ENCODE measurements around the gene CLCN7. TPM values are rescaled to one million over a fixed set of nuclear protein-coding genes. Genes with fewer than 3 reads are reported as not detected.

The CLCN7 gene
- total RNA-seq, 2 donors from 2014 or later = 42.4 to 61.5 TPM

- DNase-seq = peak; percentile 86
- H3K4me3 ChIP-seq = peak within 1 kb of the TSS; percentile 91
- TF ChIP-seq CTCF (IDR thresholded peaks at IDR 0.05) = no peak
- H3K4me1 ChIP-seq = peaks cover 8% of the 10 kb centered on the region
- H3K27me3 ChIP-seq = no peaks in the 10 kb centered on the region
- no peaks in the 10 kb centered on the region for H3K36me3 ChIP-seq
- H3K9ac ChIP-seq (ENCODE audit: low read depth in 2 of 2, low read length in 2 of 2) = peak within 1 kb of the TSS; percentile 73 to 91
- H3K9me3 ChIP-seq = no peaks in the 10 kb centered on the region
- intact Hi-C loops (cut with DNase I) = loop anchor here (10.0 kb wide), 1 partner anchor 122 kb away; the partner anchor contains the start of genes CRAMP1 and IFT140
- H3K27ac ChIP-seq = peak within 1 kb of the TSS; percentile 73
Observed at GRCh38 chr16:1492923-1493745, 18.3 kb upstream of the CLCN7 start, which contains the start of gene TELO2. TELO2 (plus strand) TSS chr16:1493360; CDS start chr16:1494282, 922 bp downstream.

- H3K27me3 ChIP-seq = no peaks in the 10 kb centered on the region
- peaks cover 8% of the 10 kb centered on the region for H3K4me1 ChIP-seq
- H3K36me3 ChIP-seq = no peaks in the 10 kb centered on the region
- H3K9ac ChIP-seq (ENCODE audit: low read depth in 2 of 2, low read length in 2 of 2) = peak overlapping the region; percentile 24 to 64
- TF ChIP-seq CTCF (IDR thresholded peaks at IDR 0.05) = no peak
- intact Hi-C loops (cut with DNase I) = loop anchor here (10.0 kb wide), 1 partner anchor 122 kb away; the partner anchor contains the start of genes CRAMP1 and IFT140
- H3K9me3 ChIP-seq = no peaks in the 10 kb centered on the region
- peak overlapping the region; percentile 91 for H3K4me3 ChIP-seq
- peak overlapping the region; percentile 73 for H3K27ac ChIP-seq
- DNase-seq = no peak
Observed at GRCh38 chr16:1492082-1492922, 17.5 kb upstream of the CLCN7 start.

GRCh38 chr16:1491327-1491726, 16.5 kb upstream of the CLCN7 start:
- Histone ChIP-seq H3K36me3 (no peaks in the 10 kb centered on the region), H3K9ac (ENCODE audit: low read depth in 2 of 2, low read length in 2 of 2) (no peak overlapping the region), H3K9me3 (no peaks in the 10 kb centered on the region), H3K4me3 (no peak overlapping the region), H3K27me3 (no peaks in the 10 kb centered on the region), H3K27ac (no peak overlapping the region), H3K4me1 (peaks cover 8% of the 10 kb centered on the region)
- no peak for TF ChIP-seq CTCF (IDR thresholded peaks at IDR 0.05)
- DNase-seq = no peak
- intact Hi-C loops (cut with DNase I) = loop anchor here (10.0 kb wide), 1 partner anchor 123 kb away; the partner anchor contains the start of genes CRAMP1 and IFT140

- intact Hi-C loops (cut with DNase I) = no loop called here
- H3K36me3 ChIP-seq = no peaks in the 10 kb centered on the region
- no peak for DNase-seq
- TF ChIP-seq CTCF (IDR thresholded peaks at IDR 0.05) = no peak
- no peak overlapping the region for H3K4me3 ChIP-seq
- H3K27me3 ChIP-seq = no peaks in the 10 kb centered on the region
- peaks cover under 1% of the 10 kb centered on the region for H3K4me1 ChIP-seq
- H3K9me3 ChIP-seq = no peaks in the 10 kb centered on the region
- no peak overlapping the region for H3K9ac ChIP-seq (ENCODE audit: low read depth in 2 of 2, low read length in 2 of 2)
- no peak overlapping the region for H3K27ac ChIP-seq
Observed at GRCh38 chr16:1489077-1489476, 14.2 kb upstream of the CLCN7 start.

GRCh38 chr16:1488619-1489018, 13.8 kb upstream of the CLCN7 start, which contains the start of gene PTX4:
PTX4 (minus strand) TSS chr16:1488944; CDS start chr16:1488909, 35 bp downstream.
- DNase-seq = no peak
- no peaks in the 10 kb centered on the region for H3K4me1 ChIP-seq
- intact Hi-C loops (cut with DNase I) = no loop called here
- no peak for TF ChIP-seq CTCF (IDR thresholded peaks at IDR 0.05)
- no peaks in the 10 kb centered on the region for H3K27me3 ChIP-seq
- no peaks in the 10 kb centered on the region for H3K9me3 ChIP-seq
- H3K27ac ChIP-seq = no peak within 1 kb of the TSS
- no peak within 1 kb of the TSS for H3K9ac ChIP-seq (ENCODE audit: low read depth in 2 of 2, low read length in 2 of 2)
- H3K36me3 ChIP-seq = no peaks in the 10 kb centered on the region
- no peak within 1 kb of the TSS for H3K4me3 ChIP-seq
